GM20000 (cell line): ENCODE data around the gene KIF6.

ENCODE experiments used
- DNase-seq: peaks from one replicate; pipeline ENCODE4 v3.0.0; 2012; ENCODE audit warnings: low spot score
- CTCF ChIP-seq: IDR thresholded peaks from 2 replicates; pipeline ENCODE4 v1.5.1; 2012; ENCODE audit warnings: mild to moderate bottlenecking, control low read depth; ENCODE audit errors: extremely low read depth, missing control alignments

KIF6 gene

GRCh38 chr6:39313526-39314272, 411.5 kb downstream of the KIF6 start:
- no peak for DNase-seq
- no peak for TF ChIP-seq CTCF

- no peak for DNase-seq
- no peak for TF ChIP-seq CTCF
Measured at GRCh38 chr6:39312912-39313525, 412.2 kb downstream of the KIF6 start.

- no peak for DNase-seq
- no peak for TF ChIP-seq CTCF
Measured at GRCh38 chr6:39310542-39310941, 414.7 kb downstream of the KIF6 start.

GRCh38 chr6:39309942-39310531, 415.2 kb downstream of the KIF6 start:
- peak; percentile 84 for DNase-seq
- TF ChIP-seq CTCF = peak; percentile 79

- no peak for TF ChIP-seq CTCF
Measured at GRCh38 chr6:39307462-39307861, 417.7 kb downstream of the KIF6 start.

GRCh38 chr6:39304951-39305350, 420.3 kb downstream of the KIF6 start:
- DNase-seq = no peak
- no peak for TF ChIP-seq CTCF

More at GRCh38 chr6:39307462-39307861, 417.7 kb downstream of the KIF6 start:
- no peak for DNase-seq

- no peak for TF ChIP-seq CTCF
- DNase-seq = no peak
Measured at GRCh38 chr6:39303425-39304153, 421.6 kb downstream of the KIF6 start.
